ENCODE data around the gene SPATC1L.

Gene SPATC1L

DNA sequence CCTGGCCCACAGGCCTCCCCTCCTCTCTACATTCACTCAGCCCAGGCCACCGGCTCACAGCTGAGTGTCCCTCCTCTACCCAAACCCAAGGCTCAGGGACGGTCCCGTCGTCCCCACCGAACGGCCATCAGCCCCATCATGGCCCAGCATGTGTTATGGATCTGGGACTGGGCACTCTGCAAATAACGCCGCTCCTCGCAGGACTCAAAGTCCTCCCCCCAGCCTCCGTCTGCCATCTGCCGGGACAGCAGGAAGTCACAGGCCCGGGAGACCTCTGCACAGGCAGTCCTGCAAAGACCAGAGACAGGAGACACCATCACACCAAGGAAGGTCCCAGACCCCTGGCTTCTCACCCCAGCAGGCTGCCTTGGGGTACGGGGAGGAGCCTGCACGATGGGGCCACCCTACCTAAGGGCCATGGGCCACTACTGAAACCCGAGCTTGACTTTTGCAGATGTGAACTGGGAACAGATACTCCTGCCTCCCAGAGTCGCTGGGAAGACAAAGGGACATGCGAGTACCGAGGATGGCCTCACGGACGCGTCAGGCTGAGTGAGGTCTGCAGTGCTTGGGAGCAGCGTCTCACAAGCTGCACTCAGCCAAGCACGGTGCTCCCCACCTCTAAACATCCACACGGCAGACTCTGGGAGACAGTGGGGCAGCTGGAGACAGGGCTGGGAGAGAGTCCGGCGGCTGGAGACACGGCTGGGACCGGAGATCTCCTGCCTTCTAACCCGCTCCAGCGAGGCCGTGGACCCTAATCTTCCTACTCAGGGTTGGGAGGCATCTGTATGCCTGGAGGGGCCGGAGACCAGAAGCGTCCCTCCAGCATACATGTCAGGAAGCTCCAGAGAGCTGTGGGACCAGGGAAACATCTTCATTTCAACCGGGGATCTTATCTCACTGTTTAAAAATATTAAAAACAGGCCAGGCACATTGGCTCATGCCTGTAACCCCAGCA is 10.4 kb upstream of the SPATC1L start:
- TF ChIP-seq, protein P1, sequence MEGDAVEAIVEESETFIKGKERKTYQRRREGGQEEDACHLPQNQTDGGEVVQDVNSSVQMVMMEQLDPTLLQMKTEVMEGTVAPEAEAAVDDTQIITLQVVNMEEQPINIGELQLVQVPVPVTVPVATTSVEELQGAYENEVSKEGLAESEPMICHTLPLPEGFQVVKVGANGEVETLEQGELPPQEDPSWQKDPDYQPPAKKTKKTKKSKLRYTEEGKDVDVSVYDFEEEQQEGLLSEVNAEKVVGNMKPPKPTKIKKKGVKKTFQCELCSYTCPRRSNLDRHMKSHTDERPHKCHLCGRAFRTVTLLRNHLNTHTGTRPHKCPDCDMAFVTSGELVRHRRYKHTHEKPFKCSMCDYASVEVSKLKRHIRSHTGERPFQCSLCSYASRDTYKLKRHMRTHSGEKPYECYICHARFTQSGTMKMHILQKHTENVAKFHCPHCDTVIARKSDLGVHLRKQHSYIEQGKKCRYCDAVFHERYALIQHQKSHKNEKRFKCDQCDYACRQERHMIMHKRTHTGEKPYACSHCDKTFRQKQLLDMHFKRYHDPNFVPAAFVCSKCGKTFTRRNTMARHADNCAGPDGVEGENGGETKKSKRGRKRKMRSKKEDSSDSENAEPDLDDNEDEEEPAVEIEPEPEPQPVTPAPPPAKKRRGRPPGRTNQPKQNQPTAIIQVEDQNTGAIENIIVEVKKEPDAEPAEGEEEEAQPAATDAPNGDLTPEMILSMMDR (IDR thresholded peaks at IDR 0.05; ENCODE audit: control insufficient read depth, extremely low read depth, insufficient read depth) = no peak
- DNase-seq (ENCODE audit: low read depth) = no peak
- H3K4me3 ChIP-seq (ENCODE audit: low read depth, low read length) = no peak overlapping the region

DNA sequence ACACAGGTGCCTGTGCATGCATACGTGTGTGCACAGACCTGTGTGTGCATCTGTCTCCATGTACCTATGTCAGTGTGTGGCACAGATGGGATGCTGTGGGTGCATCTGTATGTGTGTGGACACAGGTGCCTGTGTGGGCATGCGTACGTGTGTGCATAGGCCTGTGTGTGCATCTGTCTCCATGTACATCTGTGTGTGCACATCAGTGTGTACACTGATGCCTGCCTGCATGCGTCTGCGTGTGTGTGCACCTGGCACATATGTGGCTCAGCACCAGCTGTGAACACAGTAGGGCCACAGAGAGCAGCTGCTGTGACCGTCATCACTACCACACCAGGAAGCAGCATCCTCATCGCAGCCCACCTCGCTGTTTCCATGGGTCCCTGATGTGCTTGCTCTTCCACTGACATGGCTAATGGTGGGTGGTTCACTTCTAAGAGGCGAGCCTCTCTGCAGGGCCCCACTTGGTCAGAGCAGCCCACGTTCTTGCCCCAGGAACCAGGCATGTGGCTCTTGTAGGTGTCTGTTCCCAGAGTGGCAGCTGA is 9.6 kb upstream of the SPATC1L start:
- TF ChIP-seq, protein P1 (IDR thresholded peaks at IDR 0.05; ENCODE audit: control insufficient read depth, extremely low read depth, insufficient read depth) = no peak
- DNase-seq (ENCODE audit: low read depth) = no peak
- H3K4me3 ChIP-seq (ENCODE audit: low read depth, low read length) = no peak overlapping the region

DNA sequence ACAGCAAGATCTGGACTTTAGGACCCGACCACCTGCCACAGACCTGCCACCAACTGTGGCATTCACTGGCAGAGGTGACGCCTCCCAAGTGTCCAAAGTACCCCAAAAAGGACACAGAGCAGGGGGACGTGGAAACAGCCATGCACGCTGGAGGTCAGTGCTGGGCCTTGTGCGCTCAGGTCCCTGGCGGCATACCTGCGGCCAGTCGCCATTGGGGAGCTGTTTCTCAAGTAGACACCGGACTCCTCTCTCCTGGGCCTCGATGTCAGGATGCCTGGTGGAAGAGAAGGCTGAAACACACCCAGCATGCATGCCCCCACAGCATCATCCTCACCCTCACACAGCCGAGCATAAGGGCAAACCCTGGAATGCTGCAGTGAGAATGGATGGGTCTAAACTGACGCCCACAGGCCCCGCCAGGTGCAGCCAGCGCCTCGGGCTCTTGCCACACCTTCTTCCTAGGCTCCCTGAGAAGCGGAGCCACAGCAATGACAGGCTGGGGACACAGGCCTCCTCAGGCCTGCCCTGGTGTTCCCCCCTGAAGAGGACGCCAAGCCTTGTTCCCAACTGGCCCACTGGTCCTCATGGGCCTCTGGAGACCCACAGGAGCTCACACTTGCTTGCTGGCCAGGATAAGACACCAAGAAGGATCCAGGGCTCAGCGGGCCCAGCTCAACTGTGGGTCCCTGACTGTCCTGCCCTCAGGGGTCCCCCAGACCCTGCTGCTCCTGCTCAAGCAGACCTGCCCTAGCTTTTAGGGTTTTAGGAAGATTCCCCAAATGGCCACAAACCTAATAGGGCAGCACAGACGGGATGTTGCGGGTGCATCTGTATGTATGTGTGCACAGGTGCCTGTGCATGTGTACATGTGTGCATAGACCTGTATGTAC is 7.7 kb upstream of the SPATC1L start:
- H3K4me3 ChIP-seq (ENCODE audit: low read depth, low read length) = no peak overlapping the region
- DNase-seq (ENCODE audit: low read depth) = no peak
- TF ChIP-seq, protein P1 (IDR thresholded peaks at IDR 0.05; ENCODE audit: control insufficient read depth, extremely low read depth, insufficient read depth) = no peak

DNA sequence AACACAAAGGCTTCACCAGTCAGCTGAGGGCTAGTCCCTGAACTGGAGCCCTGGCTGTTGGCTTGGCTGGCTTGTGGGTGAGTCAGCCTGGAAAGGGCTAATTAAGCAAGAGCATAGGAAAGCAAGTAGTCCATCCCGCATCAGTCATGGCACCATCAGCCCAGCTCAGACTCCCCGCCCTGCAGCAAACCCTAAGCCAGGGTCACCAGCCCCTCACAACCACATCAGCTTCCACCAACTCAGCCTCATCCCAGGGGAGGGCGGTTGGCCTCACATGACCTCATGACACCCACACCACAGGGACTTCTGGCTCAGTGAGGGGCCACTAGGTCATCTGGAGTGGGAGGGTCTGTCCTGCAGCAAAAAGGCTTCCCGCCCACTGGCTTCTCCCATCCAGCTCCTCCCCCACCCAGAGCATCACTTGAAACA is 7.0 kb upstream of the SPATC1L start:
- no peak for DNase-seq (ENCODE audit: low read depth)
- no peak overlapping the region for H3K4me3 ChIP-seq (ENCODE audit: low read depth, low read length)
- TF ChIP-seq, protein P1 (IDR thresholded peaks at IDR 0.05; ENCODE audit: control insufficient read depth, extremely low read depth, insufficient read depth) = no peak

DNA sequence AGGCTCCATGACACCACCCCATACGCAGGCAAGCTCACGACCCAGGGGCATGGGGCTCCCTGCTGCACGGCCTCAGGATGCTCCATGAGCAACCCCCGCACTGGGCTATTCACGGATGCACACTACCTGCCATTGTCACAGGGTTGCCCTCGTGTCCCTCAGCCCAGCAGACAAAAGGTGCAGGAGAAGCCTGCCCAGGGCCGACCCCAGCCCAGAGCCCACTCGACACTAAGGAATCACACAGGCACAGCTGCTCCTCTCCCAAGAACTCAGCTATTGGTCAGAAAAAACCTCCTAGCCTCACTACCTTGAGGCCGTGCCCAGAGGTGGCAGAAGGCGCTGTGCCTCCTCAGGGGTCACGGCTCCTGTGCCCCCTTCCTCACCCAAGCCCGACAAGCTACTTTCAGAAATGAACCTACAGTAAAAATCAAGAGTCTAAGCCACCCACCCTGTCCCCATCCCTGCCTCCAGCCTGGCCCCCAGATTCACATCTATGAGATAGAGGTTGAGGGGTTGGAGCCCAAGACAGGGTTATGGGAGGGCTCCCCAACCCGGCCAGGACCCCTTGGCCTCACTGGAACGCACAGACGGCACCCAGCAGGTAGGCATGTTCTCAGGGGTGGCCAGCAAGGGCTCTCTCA is 6.4 kb upstream of the SPATC1L start:
- DNase-seq (ENCODE audit: low read depth) = no peak
- TF ChIP-seq, protein P1 (IDR thresholded peaks at IDR 0.05; ENCODE audit: control insufficient read depth, extremely low read depth, insufficient read depth) = no peak
- H3K4me3 ChIP-seq (ENCODE audit: low read depth, low read length) = no peak overlapping the region

DNA sequence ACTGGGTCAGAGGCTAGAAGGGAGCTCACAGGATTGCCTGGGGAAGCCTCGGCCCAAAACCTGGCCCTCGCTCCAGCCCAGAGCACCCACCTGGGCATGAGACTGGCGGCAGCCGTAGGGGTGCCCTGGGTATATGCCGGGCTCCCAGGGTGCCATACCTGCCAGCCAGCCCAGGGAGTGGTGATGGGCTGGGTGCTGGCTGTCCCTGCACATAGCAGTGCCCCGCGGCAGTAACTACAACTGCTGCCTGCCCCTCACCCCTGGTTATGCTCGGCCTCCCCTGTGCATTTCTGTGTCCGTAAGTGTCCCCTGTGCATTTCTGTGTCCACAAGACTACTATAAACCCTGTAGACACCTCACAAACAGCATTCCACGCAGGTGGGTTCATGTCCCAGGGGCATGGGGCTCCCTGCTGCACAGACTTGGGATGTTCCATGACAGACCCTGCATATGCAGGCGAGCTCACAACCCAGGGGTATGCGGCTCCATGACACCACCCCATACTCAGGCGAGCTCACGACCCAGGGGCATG is 5.8 kb upstream of the SPATC1L start:
- DNase-seq (ENCODE audit: low read depth) = no peak
- no peak overlapping the region for H3K4me3 ChIP-seq (ENCODE audit: low read depth, low read length)
- TF ChIP-seq, protein P1 (IDR thresholded peaks at IDR 0.05; ENCODE audit: control insufficient read depth, extremely low read depth, insufficient read depth) = no peak
